Measurements from ENCODE around the gene ZNF496. TPM values are rescaled to one million over a fixed set of nuclear protein-coding genes. Genes with fewer than 3 reads are reported as not detected.

The ZNF496 gene
- total RNA-seq, 2 experiments from 2014 or later = 15.8 to 19.9 TPM

DNA sequence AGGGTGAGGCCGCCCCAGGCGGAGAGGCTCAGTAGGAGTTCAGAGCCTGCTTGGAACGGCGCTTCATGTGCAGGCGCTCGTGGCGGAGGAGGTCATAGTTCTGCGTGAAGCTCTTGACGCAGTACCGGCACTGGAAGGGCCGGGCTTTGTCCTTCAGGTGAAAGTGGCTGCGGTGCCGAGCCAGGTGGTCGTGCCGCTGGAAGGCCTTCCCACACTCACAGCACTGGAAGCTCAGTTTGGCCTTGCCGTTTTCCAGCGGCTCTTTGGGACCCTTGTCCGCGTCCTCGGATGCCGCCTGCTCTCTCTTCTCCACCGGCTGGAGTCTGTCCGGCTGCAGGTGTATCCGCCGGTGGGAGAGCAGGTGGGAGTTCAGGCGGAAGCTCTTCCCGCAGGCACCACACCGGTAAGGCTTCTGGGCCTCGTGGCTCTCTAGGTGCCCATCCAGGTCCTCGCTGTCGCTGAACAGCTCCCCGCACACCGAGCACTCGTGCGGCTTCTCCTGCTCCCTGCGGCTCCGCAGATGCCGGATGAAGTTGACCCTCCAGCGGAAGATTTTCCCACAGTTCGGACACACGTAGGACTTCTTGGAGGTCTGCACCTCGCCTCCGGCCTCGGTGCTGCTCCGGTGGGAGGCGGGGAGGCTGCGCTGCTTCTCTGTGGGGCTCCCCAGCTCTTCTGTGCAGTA lies 31.0 kb downstream of the ZNF496 start:
- intact Hi-C loops (cut with DNase I, micrococcal nuclease) = no loop called here
- H3K9me3 Mint-ChIP-seq = no peaks in the 10 kb centered on the region
- H3K4me1 Mint-ChIP-seq (ENCODE audit: low read depth) = no peaks in the 10 kb centered on the region
- H3K4me3 Mint-ChIP-seq = no peak overlapping the region
- TF ChIP-seq, protein P1, sequence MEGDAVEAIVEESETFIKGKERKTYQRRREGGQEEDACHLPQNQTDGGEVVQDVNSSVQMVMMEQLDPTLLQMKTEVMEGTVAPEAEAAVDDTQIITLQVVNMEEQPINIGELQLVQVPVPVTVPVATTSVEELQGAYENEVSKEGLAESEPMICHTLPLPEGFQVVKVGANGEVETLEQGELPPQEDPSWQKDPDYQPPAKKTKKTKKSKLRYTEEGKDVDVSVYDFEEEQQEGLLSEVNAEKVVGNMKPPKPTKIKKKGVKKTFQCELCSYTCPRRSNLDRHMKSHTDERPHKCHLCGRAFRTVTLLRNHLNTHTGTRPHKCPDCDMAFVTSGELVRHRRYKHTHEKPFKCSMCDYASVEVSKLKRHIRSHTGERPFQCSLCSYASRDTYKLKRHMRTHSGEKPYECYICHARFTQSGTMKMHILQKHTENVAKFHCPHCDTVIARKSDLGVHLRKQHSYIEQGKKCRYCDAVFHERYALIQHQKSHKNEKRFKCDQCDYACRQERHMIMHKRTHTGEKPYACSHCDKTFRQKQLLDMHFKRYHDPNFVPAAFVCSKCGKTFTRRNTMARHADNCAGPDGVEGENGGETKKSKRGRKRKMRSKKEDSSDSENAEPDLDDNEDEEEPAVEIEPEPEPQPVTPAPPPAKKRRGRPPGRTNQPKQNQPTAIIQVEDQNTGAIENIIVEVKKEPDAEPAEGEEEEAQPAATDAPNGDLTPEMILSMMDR (IDR thresholded peaks at IDR 0.05) = no peak
- Histone ChIP-seq H3K27ac (ENCODE audit: low read depth in 1 of 2, low read length in 2 of 2) (no peak overlapping the region), H3K4me1 (ENCODE audit: insufficient read depth, low read length) (no peaks in the 10 kb centered on the region), H3K36me3 (ENCODE audit: insufficient read depth, low read length) (no peaks in the 10 kb centered on the region), H3K27me3 (ENCODE audit: control insufficient read depth in 1 of 2, insufficient read depth in 2 of 2, low read length in 2 of 2) (no peaks in the 10 kb centered on the region), H3K4me3 (ENCODE audit: low read length) (no peak overlapping the region), H3K9me3 (ENCODE audit: control insufficient read depth in 1 of 2, insufficient read depth in 1 of 2, low read length in 2 of 2) (peaks cover 0 to 5% of the 10 kb centered on the region in 2 experiments)
- H3K36me3 Mint-ChIP-seq (ENCODE audit: low read depth) = peaks cover 33% of the 10 kb centered on the region
- DNase-seq (no peak), ATAC-seq (ENCODE audit: poor library complexity) (no peak)
- H3K27ac Mint-ChIP-seq = no peak overlapping the region
- ChIA-PET CTCF (no interaction called here), POLR2A (no interaction called here)
- no peaks in the 10 kb centered on the region for H3K27me3 Mint-ChIP-seq

DNA sequence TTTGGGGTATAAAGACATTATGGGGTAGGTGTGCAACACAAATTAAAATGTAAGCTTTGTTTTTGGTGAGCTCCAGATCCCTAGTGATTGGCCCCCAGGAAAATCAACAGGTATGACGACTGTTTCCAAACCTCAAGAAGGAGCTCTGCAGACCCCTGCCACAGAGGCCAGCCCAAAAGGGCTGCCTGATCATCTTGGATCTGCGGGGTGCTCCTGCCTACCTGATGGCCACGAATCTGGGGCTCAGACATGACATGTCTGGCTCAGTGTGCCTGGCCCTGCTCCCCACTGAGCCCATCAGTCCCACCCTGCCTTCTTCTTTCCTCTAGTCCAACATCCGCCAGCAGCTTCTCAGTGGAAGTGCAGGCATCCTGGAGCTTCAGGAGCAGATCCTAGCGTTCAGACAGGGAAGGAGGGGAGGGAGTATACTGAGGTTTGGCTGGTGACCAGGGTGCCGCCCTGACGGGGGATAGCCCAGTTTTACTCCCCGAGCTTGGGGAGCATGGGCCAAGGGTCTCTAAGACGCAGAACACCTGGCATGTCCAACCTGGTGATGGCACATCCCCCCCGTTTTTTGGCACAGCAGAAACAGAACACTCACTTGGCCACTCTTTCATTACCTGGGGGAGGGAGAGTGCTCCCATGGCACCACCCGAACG lies 31.8 kb downstream of the ZNF496 start:
- CTCF ChIA-PET = no interaction called here
- Mint-ChIP-seq H3K36me3 (ENCODE audit: low read depth) (peaks cover 25% of the 10 kb centered on the region), H3K4me3 (no peak overlapping the region)

DNA sequence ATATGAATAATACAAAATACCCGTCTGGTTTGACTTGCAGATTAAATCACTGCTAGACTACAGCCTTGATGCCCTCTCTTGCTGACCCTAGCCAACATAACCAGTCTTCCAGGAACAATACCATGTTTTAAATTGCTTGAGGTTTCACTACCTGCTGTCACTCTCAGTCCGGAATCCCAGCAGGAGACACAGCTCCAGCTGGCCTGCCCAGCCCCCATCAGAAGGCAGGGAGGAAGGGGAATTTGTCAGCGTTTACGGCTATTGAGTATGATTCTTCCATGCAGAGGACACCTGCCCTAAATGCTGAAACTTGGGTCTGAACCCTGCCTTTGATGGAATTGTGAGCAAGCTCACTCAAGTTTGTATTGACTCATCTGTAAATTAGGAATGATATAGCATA lies 33.0 kb downstream of the ZNF496 start:
- Histone ChIP-seq H3K27ac (ENCODE audit: low read depth in 1 of 2, low read length in 2 of 2) (no peak overlapping the region), H3K36me3 (ENCODE audit: insufficient read depth, low read length) (no peaks in the 10 kb centered on the region), H3K4me1 (ENCODE audit: insufficient read depth, low read length) (no peaks in the 10 kb centered on the region), H3K4me3 (ENCODE audit: low read length) (no peak overlapping the region), H3K27me3 (ENCODE audit: control insufficient read depth in 1 of 2, insufficient read depth in 2 of 2, low read length in 2 of 2) (no peaks in the 10 kb centered on the region), H3K9me3 (ENCODE audit: control insufficient read depth in 1 of 2, insufficient read depth in 1 of 2, low read length in 2 of 2) (peaks cover 0 to 5% of the 10 kb centered on the region in 2 experiments)
- DNase-seq (no peak), ATAC-seq (ENCODE audit: poor library complexity) (no peak)
- ChIA-PET CTCF (no interaction called here), POLR2A (no interaction called here)
- H3K9me3 Mint-ChIP-seq = no peaks in the 10 kb centered on the region
- H3K4me1 Mint-ChIP-seq (ENCODE audit: low read depth) = no peaks in the 10 kb centered on the region
- no peak overlapping the region for H3K27ac Mint-ChIP-seq
- peaks cover 18% of the 10 kb centered on the region for H3K36me3 Mint-ChIP-seq (ENCODE audit: low read depth)
- no peaks in the 10 kb centered on the region for H3K27me3 Mint-ChIP-seq
- H3K4me3 Mint-ChIP-seq = no peak overlapping the region
- TF ChIP-seq, protein P1 (IDR thresholded peaks at IDR 0.05) = no peak
- intact Hi-C loops (cut with DNase I, micrococcal nuclease) = no loop called here

More for the DNA sequence above, 31.8 kb downstream of the ZNF496 start:
- POLR2A ChIA-PET = no interaction called here
- Histone ChIP-seq H3K4me3 (ENCODE audit: low read length) (no peak overlapping the region), H3K4me1 (ENCODE audit: insufficient read depth, low read length) (no peaks in the 10 kb centered on the region), H3K9me3 (ENCODE audit: control insufficient read depth in 1 of 2, insufficient read depth in 1 of 2, low read length in 2 of 2) (peaks cover 0 to 5% of the 10 kb centered on the region in 2 experiments), H3K36me3 (ENCODE audit: insufficient read depth, low read length) (no peaks in the 10 kb centered on the region), H3K27me3 (ENCODE audit: control insufficient read depth in 1 of 2, insufficient read depth in 2 of 2, low read length in 2 of 2) (no peaks in the 10 kb centered on the region), H3K27ac (ENCODE audit: low read depth in 1 of 2, low read length in 2 of 2) (no peak overlapping the region)
- TF ChIP-seq, protein P1 (IDR thresholded peaks at IDR 0.05) = no peak
- intact Hi-C loops (cut with DNase I, micrococcal nuclease) = no loop called here
- ATAC-seq (ENCODE audit: poor library complexity) = no peak
- Mint-ChIP-seq H3K9me3 (no peaks in the 10 kb centered on the region), H3K27me3 (no peaks in the 10 kb centered on the region), H3K27ac (no peak overlapping the region), H3K4me1 (ENCODE audit: low read depth) (no peaks in the 10 kb centered on the region)
- no peak for DNase-seq

All from CD4-positive, alpha-beta T cell (primary cell).